Osteoblast (primary cell): Measurements from ENCODE around the gene ZMYND19. TPM values are rescaled to one million over a fixed set of nuclear protein-coding genes. Genes with fewer than 3 reads are reported as not detected.

Experiments
- DNase-seq: peaks from one replicate; pipeline ENCODE4 v3.0.0; 2011; ENCODE audit warnings: low spot score, mixed read lengths; ENCODE audit not compliant: insufficient read length; ENCODE audit errors: missing footprints
- H2AFZ ChIP-seq: 2 replicates; pipeline ENCODE4 v1.6.0; 2011; ENCODE audit warnings: mild to moderate bottlenecking, low read length
- H3K27ac ChIP-seq: 2 replicates; pipeline ENCODE4 v1.5.1; 2011; ENCODE audit warnings: mild to moderate bottlenecking, low read depth, low read length, moderate library complexity
- H3K27me3 ChIP-seq: 2 replicates; pipeline ENCODE4 v1.6.0; 2012; ENCODE audit warnings: mild to moderate bottlenecking, control low read depth, inconsistent platforms, low read length, moderate library complexity; ENCODE audit not compliant: insufficient read depth
- H3K36me3 ChIP-seq: 2 replicates; pipeline ENCODE4 v1.5.1; 2011; ENCODE audit warnings: mild to moderate bottlenecking, low read length, control low read depth, moderate library complexity; ENCODE audit not compliant: insufficient read depth
- H3K4me1 ChIP-seq: 2 replicates; pipeline ENCODE4 v1.5.1; 2011; ENCODE audit warnings: mild to moderate bottlenecking, low read length, control low read depth, moderate library complexity; ENCODE audit not compliant: insufficient read depth
- H3K4me2 ChIP-seq: 2 replicates; pipeline ENCODE4 v1.6.0; 2011; ENCODE audit warnings: mild to moderate bottlenecking, low read length; ENCODE audit not compliant: insufficient read depth
- H3K4me3 ChIP-seq: fragments of 200-600 bp; sonication (generic); 3 replicates; pipeline ENCODE4 v1.5.1; 2012; ENCODE audit warnings: mild to moderate bottlenecking, low read length, inconsistent platforms; ENCODE audit not compliant: insufficient read depth
- H3K79me2 ChIP-seq: 2 replicates; pipeline ENCODE4 v1.6.0; 2012; ENCODE audit warnings: mild to moderate bottlenecking, low read length, control low read depth, inconsistent platforms; ENCODE audit not compliant: insufficient read depth
- H3K9me3 ChIP-seq: 2 replicates; pipeline ENCODE4 v1.5.1; 2011; ENCODE audit warnings: low read depth, low read length, control low read depth
- H4K20me1 ChIP-seq: 2 replicates; pipeline ENCODE4 v1.6.0; 2012; ENCODE audit warnings: mild to moderate bottlenecking, low read length, control low read depth; ENCODE audit not compliant: insufficient read depth
- total RNA-seq: library from RNA; depleted of rRNA; stranded (reverse); fragments of >200 nt; gene quantifications from 2 replicates; pipeline ENCODE4 v1.2.3, GENCODE V29; 2012
- TF ChIP-seq, protein P1 (sequence below): IDR thresholded peaks from 2 replicates; pipeline ENCODE4 v1.5.1; 2011; ENCODE audit warnings: mild to moderate bottlenecking, low read depth, low read length, moderate library complexity; ENCODE audit errors: extremely low read depth

ZMYND19 gene
- total RNA-seq, 1 donor = 10.5 TPM

DNA sequence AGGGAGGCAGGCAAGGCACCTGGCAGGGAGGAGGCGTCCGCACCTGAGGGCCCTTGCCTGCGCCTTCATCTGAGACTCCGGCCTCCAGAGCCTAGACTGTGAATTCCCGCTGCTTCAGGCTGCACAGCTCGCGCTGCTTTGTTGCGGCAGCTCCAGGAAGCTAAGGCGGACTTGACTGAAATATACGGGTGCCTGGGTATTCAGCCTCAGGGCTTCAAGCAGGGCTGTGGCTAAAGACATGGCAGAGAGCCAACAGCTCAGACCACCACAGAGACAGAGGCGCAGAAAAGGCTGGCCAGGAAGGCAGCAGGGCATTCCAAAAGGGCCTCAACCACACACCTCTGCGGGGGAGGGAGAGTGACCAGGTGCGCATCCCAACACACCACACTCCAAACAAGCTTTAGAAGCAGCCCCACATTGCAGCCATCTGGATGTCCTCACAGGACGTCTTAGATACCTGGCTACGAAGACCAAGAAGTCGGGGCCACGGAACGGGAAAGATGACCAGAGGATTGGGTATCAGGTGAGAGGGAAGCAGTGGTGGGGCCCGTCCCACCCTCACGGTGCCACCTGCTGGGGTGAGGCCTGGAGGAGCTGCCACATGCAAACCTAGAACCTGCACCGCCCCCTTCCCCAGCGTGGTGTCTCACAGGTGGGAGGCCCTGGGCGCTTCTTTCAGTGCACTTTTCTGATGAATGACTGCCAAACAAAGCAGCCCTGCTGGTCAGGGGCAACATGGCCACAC is 9.9 kb downstream of the ZMYND19 start:
- Histone ChIP-seq H3K9me3 (no peaks in the 10 kb centered on the region), H3K27ac (no peak overlapping the region), H3K79me2 (peaks cover 47% of the 10 kb centered on the region), H3K4me3 (no peak overlapping the region), H4K20me1 (peaks cover 16% of the 10 kb centered on the region), H3K4me2 (no peak overlapping the region), H3K4me1 (peaks cover 16% of the 10 kb centered on the region), H2AFZ (no peak overlapping the region), H3K27me3 (no peaks in the 10 kb centered on the region), H3K36me3 (peaks cover 24% of the 10 kb centered on the region)
- TF ChIP-seq, protein P1, sequence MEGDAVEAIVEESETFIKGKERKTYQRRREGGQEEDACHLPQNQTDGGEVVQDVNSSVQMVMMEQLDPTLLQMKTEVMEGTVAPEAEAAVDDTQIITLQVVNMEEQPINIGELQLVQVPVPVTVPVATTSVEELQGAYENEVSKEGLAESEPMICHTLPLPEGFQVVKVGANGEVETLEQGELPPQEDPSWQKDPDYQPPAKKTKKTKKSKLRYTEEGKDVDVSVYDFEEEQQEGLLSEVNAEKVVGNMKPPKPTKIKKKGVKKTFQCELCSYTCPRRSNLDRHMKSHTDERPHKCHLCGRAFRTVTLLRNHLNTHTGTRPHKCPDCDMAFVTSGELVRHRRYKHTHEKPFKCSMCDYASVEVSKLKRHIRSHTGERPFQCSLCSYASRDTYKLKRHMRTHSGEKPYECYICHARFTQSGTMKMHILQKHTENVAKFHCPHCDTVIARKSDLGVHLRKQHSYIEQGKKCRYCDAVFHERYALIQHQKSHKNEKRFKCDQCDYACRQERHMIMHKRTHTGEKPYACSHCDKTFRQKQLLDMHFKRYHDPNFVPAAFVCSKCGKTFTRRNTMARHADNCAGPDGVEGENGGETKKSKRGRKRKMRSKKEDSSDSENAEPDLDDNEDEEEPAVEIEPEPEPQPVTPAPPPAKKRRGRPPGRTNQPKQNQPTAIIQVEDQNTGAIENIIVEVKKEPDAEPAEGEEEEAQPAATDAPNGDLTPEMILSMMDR = no peak
- peak; percentile 82 for DNase-seq

DNA sequence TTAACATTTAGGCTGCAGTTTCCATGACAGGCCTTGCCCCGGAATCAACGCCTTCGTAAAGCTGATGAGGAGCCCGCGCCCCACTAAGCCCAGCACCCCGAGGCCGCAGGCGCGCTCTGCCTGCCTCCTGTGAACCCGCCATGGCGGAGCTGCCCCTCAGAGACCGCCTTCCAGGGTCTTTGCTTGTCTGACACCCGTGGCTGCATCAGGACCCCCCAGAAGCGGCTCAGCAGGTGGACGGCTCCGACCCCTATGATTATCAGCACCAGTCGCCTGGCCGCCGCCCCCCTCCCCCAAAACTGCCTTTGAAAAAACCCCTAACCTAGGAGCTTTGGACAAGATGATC is 11.1 kb downstream of the ZMYND19 start:
- Histone ChIP-seq H3K27me3 (no peaks in the 10 kb centered on the region), H3K79me2 (peaks cover 52% of the 10 kb centered on the region), H2AFZ (peak overlapping the region; percentile 87), H3K4me2 (peak overlapping the region; percentile 78), H3K4me3 (peak overlapping the region; percentile 89), H3K27ac (peak overlapping the region; percentile 69), H3K9me3 (no peaks in the 10 kb centered on the region), H3K36me3 (peaks cover 27% of the 10 kb centered on the region), H4K20me1 (peaks cover 18% of the 10 kb centered on the region), H3K4me1 (peaks cover 16% of the 10 kb centered on the region)
- no peak for DNase-seq
- TF ChIP-seq, protein P1 = no peak

DNA sequence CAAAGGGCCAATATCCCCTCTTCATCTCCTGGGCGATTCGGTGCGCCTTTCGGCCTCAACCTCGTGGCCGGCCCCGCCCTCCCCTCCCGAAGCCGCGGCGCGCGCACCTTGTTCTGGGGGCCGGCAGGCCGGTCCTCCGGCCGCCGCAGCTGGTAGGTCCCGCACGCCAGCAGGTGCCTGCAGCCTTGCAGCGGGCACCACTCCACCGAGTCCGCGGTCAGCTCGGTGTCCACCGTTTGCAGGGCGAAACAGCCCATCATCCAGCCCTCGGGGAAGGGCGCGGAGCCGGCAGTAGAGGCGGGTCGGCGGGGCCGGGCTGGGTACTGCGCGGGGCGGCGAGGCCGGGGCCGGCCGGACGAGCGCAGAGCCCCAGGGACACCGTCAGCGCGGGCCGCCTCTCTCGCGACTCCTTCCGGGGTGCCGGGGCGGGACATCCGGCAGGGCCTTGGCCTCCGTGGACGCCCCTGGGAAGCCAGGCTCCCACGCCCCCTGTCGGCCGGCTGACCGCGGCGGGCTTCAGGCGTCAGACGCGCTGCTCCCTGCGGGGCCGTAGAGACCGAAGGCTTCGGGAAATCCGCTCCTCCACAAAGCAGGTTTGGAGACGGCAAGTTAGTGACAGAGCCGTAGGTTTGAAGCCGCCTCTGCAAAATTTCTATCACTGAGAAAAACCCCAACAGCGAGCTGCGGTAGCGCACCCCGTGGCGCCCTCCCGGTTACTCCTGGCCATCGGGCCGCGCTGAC is 11.6 kb downstream of the ZMYND19 start, which contains the start of gene DPH7:
Gene DPH7, minus strand, starts transcription at position 408 of the 741 bp plus-strand sequence. Its CDS starts 148 bp downstream, at position 260.
- Histone ChIP-seq H3K27me3 (no peaks in the 10 kb centered on the region), H4K20me1 (peaks cover 18% of the 10 kb centered on the region), H3K9me3 (no peaks in the 10 kb centered on the region), H3K36me3 (peaks cover 29% of the 10 kb centered on the region), H3K4me1 (peaks cover 16% of the 10 kb centered on the region), H3K27ac (peak within 1 kb of the TSS; percentile 69), H3K4me3 (peak within 1 kb of the TSS; percentile 89), H2AFZ (peak within 1 kb of the TSS; percentile 87), H3K79me2 (peaks cover 50% of the 10 kb centered on the region), H3K4me2 (peak within 1 kb of the TSS; percentile 78)
- DNase-seq = peak; percentile 100
- TF ChIP-seq, protein P1 = peak; percentile 79

DNA sequence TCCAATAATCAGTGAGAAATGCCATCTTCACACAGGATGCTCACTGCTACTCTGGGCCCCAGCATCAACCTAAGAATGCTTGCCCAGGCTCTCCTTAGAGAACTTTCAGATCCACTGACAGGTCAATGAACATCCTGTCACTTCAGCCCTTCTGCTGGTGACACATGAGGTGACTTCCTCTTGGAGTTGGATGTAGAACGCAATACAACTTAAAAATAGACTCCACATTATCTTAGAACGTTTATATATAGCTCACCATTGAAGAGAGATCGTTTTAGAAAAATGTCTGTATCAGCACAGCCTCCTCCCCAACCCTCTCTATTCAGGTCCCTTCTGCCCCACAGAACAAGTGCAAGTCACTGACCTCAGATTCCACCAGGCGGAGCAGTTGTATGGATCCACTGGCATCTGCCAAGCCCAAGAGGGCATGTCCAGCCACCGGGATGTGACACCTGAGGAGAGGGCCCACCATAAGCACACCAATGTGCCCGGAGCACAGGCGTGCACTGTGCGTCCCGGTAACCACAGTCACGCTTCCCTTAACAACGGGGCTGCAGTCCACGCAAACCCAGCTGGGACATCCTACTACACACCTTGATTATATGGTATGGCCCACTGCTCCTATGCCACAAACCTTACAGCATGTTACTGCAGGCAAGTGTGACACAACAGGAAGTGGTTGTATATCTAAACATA is 14.4 kb downstream of the ZMYND19 start:
- DNase-seq = peak; percentile 80
- Histone ChIP-seq H2AFZ (no peak overlapping the region), H3K79me2 (peaks cover 57% of the 10 kb centered on the region), H3K4me3 (no peak overlapping the region), H4K20me1 (peaks cover 19% of the 10 kb centered on the region), H3K36me3 (peaks cover 32% of the 10 kb centered on the region), H3K9me3 (no peaks in the 10 kb centered on the region), H3K4me1 (peaks cover 16% of the 10 kb centered on the region), H3K27ac (no peak overlapping the region), H3K4me2 (no peak overlapping the region), H3K27me3 (no peaks in the 10 kb centered on the region)
- TF ChIP-seq, protein P1 = no peak
